KMS-11 (cell line): ENCODE results near the gene FIGNL2.

ENCODE experiments used
- H2AFZ ChIP-seq: fragments of 200-600 bp; sonication (generic); 2 replicates; pipeline ENCODE4 v1.6.1; 2016; ENCODE audit warnings: antibody characterized with exemption, mixed run types, low read depth
- H3K27ac ChIP-seq: fragments of 200-600 bp; sonication (generic); 2 replicates; pipeline ENCODE4 v1.6.1; 2016; ENCODE audit warnings: mild to moderate bottlenecking, mixed run types
- H3K27me3 ChIP-seq: fragments of 200-600 bp; sonication (generic); 2 replicates; pipeline ENCODE4 v1.6.1; 2017; ENCODE audit warnings: mild to moderate bottlenecking, low read depth, mixed run types, moderate library complexity; ENCODE audit not compliant: insufficient read depth
- H3K36me3 ChIP-seq: fragments of 200-600 bp; sonication (generic); 2 replicates; pipeline ENCODE4 v1.6.1; 2017; ENCODE audit warnings: mild to moderate bottlenecking, mixed run types; ENCODE audit not compliant: insufficient read depth
- H3K4me1 ChIP-seq: fragments of 200-600 bp; sonication (generic); 2 replicates; pipeline ENCODE4 v1.6.1; 2016; ENCODE audit warnings: mild to moderate bottlenecking, low read depth, mixed run types; ENCODE audit not compliant: poor library complexity, severe bottlenecking
- H3K4me2 ChIP-seq: fragments of 200-600 bp; sonication (generic); 2 replicates; pipeline ENCODE4 v1.7.0; 2016; ENCODE audit warnings: mild to moderate bottlenecking, mixed run types
- H3K4me3 ChIP-seq: fragments of 200-600 bp; sonication (generic); IDR thresholded peaks from 2 replicates; pipeline ENCODE4 v1.6.1; 2017; ENCODE audit warnings: low read depth, low read length, mixed read lengths; ENCODE audit not compliant: insufficient read depth
- H3K79me2 ChIP-seq: fragments of 200-600 bp; sonication (generic); 2 replicates; pipeline ENCODE4 v1.6.1; 2016; ENCODE audit warnings: low read depth, mixed run types; ENCODE audit not compliant: insufficient read depth
- H3K9ac ChIP-seq: fragments of 200-600 bp; sonication (generic); 2 replicates; pipeline ENCODE4 v1.6.1; 2016; ENCODE audit warnings: mild to moderate bottlenecking, mixed run types
- H4K20me1 ChIP-seq: fragments of 200-600 bp; sonication (generic); 2 replicates; pipeline ENCODE4 v1.6.1; 2016; ENCODE audit warnings: mild to moderate bottlenecking, mixed run types; ENCODE audit not compliant: insufficient read depth
- CTCF ChIP-seq: fragments of 200-600 bp; sonication (generic); conservative IDR thresholded peaks from 2 replicates; pipeline ENCODE4 v1.6.1; 2017; ENCODE audit warnings: low read depth, mild to moderate bottlenecking, antibody characterized with exemption, low read length, moderate library complexity, mixed read lengths

The FIGNL2 gene

GRCh38 chr12:51867796-51868428 is 19.4 kb upstream of the FIGNL2 start:
- Histone ChIP-seq H3K4me2 (no peak overlapping the region), H3K4me1 (no peaks in the 10 kb centered on the region), H3K79me2 (no peaks in the 10 kb centered on the region), H3K4me3 (no peak overlapping the region), H3K36me3 (no peaks in the 10 kb centered on the region), H2AFZ (no peak overlapping the region), H4K20me1 (no peaks in the 10 kb centered on the region), H3K27me3 (no peaks in the 10 kb centered on the region; the same call in 1 of the 2 replicates), H3K27ac (no peak overlapping the region), H3K9ac (no peak overlapping the region)
- no peak for TF ChIP-seq CTCF

- H3K27me3 ChIP-seq = no peaks in the 10 kb centered on the region; the same call in 1 of the 2 replicates
- no peaks in the 10 kb centered on the region for H4K20me1 ChIP-seq
Measured at GRCh38 chr12:51867371-51867770, 18.9 kb upstream of the FIGNL2 start.

GRCh38 chr12:51866762-51867161 is 18.2 kb upstream of the FIGNL2 start:
- Histone ChIP-seq H3K36me3 (no peaks in the 10 kb centered on the region), H3K79me2 (no peaks in the 10 kb centered on the region), H4K20me1 (no peaks in the 10 kb centered on the region), H2AFZ (no peak overlapping the region), H3K4me1 (no peaks in the 10 kb centered on the region), H3K9ac (no peak overlapping the region), H3K27ac (no peak overlapping the region), H3K27me3 (peaks cover 5% of the 10 kb centered on the region; the same call in 1 of the 2 replicates), H3K4me3 (no peak overlapping the region), H3K4me2 (no peak overlapping the region)
- TF ChIP-seq CTCF = no peak

More at GRCh38 chr12:51867371-51867770, 18.9 kb upstream of the FIGNL2 start:
- Histone ChIP-seq H3K4me2 (no peak overlapping the region), H3K27ac (no peak overlapping the region), H3K4me1 (no peaks in the 10 kb centered on the region), H2AFZ (no peak overlapping the region), H3K36me3 (no peaks in the 10 kb centered on the region), H3K79me2 (no peaks in the 10 kb centered on the region), H3K9ac (no peak overlapping the region), H3K4me3 (no peak overlapping the region)
- no peak for TF ChIP-seq CTCF

- H3K4me3 ChIP-seq = no peak overlapping the region
- H3K4me2 ChIP-seq = no peak overlapping the region
- TF ChIP-seq CTCF = no peak
- no peaks in the 10 kb centered on the region for H3K79me2 ChIP-seq
- H3K27me3 ChIP-seq = peaks cover 9% of the 10 kb centered on the region; the same call in 1 of the 2 replicates
- no peak overlapping the region for H2AFZ ChIP-seq
- no peaks in the 10 kb centered on the region for H3K36me3 ChIP-seq
- no peak overlapping the region for H3K9ac ChIP-seq
- no peaks in the 10 kb centered on the region for H4K20me1 ChIP-seq
- H3K4me1 ChIP-seq = no peaks in the 10 kb centered on the region
- H3K27ac ChIP-seq = no peak overlapping the region
Measured at GRCh38 chr12:51866324-51866723, 17.8 kb upstream of the FIGNL2 start.
